NCI-H128 (cell line): ENCODE results near the gene MIOS.

Experiments used
- DNase-seq: peaks from one replicate; lab custom pipeline; 2025; ENCODE audit not compliant: unreplicated experiment; lab: John Stamatoyannopoulos, UW

Gene MIOS

DNA sequence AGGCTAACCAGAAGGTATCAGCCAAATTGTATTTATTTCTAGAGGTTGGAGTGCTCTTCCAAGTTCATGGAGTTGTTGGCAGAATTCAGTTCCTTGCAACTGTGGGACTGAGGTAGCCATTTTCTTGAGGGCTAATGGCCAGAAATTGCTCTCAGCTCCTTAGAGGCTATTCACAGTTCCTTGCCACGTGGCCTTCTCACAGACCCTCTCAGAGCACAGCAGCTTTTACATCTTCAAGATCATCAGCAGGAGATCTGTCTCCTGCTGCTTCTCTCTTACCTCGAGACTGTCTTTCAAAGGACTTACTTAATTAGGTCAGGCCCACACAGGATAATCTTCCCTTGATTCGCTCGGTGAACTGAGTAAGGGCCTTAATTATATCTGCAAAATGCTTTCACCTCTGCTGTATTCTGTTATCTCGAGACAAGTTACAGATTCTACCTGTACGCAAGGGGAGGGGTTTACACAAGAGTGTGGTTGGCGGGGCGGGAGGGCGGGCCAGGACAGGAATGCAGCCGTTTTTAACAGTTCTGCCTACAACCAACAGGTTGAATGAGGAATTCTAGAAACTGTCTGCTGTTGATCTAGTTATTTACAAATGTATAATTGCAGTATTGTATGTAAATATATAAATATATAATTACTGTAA, 15.0 kb downstream of the MIOS start:
- DNase-seq, result no peak

DNA sequence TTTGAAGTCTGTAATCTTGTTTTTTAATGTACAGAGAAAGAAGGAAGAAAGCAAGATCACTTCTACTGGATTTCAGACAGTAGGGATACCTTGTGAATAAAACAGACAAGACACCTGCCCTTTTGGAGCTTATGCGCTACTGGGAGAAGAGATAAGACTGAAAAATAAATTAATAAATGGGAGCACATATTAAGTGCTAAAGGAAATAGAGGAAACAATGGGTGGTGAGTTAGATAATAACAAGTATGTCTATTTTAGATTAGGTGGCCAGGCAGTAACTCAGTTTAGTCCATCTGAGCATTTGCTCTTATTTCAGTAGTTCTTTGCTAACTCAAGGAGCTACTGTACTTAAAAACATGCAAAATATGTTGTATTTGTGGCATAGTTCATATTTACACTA, 15.9 kb downstream of the MIOS start:
- no peak for DNase-seq

DNA sequence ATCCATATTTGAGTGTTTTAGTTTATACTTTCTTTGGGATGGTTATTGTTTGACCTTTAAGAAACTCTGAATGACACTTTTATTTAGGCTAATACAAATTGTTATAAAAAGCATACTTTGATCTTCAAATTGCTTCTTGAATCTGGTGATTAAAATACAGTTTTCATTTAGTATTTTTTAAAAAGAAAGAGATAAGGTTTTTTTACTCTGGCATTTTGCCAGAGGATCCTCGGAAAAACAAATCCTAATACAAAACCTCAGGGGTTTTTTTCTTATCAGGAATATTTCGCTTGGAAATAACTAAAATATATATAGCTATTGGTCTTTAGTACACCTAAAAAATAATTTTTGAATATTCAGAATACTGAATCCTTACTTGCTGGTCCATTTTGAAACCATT, 17.0 kb downstream of the MIOS start:
- DNase-seq, result no peak

DNA sequence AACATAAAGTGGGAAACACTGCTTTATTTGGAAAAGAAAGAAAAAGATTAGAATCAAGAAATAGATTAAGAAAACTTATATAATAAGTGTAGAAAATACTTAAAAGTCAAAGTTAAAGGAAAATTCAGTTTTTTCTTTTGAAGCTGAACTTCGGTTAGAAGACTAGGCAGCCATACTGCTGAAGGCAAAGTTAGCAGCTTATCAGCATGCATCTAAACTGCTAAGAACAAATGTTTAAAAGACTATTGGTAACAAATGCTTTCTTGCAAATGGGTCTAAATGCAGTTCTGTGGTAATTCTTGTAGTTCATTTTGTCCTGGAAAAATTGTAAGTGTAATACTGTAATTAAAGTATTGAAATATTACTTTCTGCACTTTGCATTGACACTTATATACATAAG, 18.0 kb downstream of the MIOS start:
- no peak for DNase-seq

DNA sequence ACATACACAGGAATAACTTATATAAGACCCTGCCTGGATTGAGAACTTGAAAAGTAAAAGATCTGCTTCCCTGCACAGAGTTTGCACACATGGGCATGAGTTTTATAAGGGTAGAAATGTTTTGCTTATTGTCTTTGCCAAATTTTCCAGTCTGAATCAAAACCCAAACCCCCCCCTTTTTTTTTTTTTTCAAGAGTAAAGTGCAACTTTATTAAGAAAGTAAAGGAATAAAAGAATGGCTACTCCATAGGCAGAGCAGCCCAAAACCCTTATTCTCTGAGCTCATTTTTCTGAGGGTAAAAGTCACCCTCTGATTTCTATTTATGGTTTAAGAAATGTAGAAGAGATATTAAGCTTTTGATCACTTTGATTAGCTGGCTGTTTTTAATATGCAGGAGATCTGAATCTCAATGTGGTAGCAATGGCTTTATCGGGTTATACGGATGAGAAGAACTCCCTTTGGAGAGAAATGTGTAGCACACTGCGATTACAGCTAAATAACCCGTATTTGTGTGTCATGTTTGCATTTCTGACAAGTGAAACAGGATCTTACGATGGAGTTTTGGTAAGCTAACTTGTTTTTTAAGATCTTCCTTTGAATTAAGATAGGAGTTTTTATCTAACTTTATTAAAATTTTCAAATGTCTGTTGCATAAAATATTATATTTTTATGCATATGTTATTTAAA, 18.7 kb downstream of the MIOS start:
- DNase-seq, result no peak

DNA sequence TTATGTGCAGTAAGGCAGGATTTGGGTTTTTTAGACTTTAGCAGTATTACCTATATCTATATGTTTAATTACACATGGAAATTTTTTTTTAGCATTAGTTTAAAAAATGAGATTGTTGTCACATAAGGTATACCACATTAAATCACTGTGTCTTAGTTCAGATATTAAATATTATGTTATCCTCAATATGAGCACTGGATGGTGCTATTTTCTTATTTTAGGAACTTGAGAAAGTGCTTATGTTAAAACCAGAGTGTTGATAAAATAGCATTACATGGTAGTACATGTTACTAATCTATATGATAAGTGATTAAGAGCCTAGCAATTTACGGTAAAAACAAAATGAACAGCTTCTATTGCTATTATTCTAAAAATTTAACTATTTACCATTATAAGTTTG, 28.8 kb downstream of the MIOS start:
- peak; percentile 33 for DNase-seq

DNA sequence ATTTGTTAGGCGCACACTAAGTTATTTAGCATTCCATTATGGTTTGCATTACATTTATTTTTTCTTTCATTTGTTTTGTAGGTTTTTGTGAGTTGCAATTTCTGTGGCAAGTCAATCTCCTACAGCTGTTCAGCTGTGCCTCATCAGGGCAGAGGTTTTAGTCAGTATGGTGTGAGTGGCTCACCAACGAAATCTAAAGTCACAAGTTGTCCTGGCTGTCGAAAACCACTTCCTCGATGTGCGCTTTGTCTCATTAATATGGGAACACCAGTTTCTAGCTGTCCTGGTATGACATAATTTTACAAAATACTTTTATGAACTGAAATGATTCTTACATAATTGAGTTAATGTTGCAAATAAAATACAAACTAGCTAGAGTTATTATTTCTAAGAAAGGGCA, 29.5 kb downstream of the MIOS start:
- no peak for DNase-seq

- no peak for DNase-seq
Observed at GRCh38 chr7:7607010-7607409, 40.3 kb downstream of the MIOS start.

DNA sequence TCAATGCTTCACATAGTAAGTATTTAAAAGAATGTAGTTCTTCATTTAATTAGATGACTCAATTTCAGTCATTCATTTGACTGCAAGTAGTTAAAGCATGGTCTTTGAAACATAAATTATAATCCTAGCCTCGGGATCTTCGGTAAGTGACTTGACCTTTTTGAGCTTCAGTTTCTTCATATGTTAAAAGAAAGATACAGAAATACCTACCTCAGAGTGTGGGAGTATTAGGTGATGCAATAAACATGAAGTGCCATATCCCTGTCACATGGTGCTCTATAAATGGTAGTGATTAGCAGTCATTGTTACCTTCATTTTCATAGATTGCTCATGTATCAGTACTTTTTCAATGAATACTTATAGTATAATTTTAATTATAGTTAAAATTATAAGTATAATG, 42.6 kb downstream of the MIOS start:
- DNase-seq, result no peak

GRCh38 chr7:7612519-7612918, 45.8 kb downstream of the MIOS start:
- no peak for DNase-seq

GRCh38 chr7:7613210-7613609, 46.5 kb downstream of the MIOS start:
- no peak for DNase-seq

DNA sequence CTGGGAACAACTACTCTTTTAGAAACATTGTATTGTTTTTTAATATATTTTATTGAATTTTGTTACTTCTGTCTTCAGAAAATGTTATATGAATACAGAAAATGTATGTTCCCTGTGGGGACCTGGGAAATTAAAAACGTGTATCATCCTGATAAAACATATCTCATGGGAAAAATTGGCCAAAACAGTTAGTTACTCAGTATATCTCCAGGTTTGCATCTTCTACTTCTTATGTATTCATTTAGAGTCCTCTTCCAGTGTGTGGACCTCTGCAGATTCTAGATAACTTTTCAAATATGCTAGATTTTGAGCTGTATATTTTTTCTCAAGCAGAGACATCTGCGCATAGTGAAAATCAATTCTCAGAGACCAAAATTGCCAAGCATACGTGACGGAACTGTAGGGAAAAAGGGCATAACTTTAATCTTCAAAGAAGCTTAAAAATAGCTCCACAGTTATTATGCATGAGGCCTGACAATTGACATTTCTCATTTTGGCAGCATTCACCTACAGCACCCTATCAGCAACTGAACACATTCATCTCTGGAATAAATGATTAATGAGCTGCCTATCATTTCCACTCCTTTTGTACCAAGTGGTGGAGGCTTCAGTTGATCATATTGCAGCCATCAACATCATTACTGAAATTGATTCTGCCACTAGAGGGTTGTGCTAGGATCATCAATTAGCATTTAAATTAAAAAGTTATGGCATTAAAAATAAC, 47.5 kb downstream of the MIOS start:
- DNase-seq, result no peak

DNA sequence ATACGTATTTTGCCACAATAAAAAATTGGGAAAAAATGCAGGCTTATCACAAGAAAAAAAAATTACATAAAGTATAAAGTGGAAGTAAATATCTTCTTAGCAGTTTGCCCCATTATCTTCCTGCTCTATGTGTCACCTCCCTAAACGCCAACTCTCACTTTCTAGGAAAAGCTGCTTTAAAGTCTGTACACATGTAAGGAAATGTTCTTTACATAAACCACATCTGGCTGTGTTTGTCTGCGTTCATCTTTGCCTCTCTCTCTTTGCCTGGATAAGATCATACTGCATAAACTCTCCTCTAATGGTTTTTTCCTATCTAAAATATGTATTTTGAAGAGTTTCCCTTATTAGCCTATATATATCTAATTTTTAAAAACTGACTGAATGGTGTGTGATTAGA, 50.9 kb downstream of the MIOS start:
- no peak for DNase-seq

GRCh38 chr7:7618410-7618809, 51.7 kb downstream of the MIOS start:
- DNase-seq, result no peak

DNA sequence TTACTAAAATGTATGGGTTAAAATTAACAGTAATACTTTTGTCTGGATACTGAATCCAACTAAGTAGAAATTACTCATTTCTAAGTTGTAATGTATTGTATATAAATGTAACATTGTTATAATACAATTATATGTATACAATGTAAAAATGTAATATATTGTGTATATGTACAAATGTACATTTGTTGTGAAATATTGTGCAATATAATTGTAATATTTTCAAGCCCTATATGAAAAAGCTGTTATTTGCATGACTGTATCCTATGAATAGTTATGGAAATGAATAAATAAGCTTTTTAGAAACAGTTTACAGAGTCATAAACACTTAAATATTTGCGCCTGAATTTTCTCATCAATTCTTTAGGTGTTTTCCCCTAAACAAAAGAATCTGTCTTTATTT, 53.6 kb downstream of the MIOS start:
- DNase-seq, result no peak

GRCh38 chr7:7620644-7621210, 54.0 kb downstream of the MIOS start:
- DNase-seq, result no peak

GRCh38 chr7:7628476-7628875, 61.8 kb downstream of the MIOS start:
- no peak for DNase-seq

GRCh38 chr7:7630626-7631329, 64.1 kb downstream of the MIOS start:
- no peak for DNase-seq

DNA sequence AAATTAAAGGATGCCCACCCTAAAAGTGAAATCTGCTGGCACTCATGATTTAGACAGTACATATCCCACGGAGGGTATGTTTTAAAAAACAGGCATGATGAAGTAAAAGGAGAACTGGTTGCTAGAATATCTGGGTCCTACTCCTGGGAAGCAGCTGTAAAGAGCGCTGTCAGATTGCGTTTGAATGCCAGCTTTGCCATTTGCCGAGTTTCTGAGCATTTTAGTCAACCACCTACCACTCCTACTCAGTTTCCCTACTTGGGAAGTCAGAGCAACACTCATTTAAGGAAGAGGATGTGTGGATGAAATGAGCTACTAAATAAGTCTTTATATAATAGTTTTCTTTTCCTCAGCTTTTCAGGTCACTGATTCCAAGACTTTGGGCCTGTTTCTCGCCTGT, 72.7 kb downstream of the MIOS start:
- no peak for DNase-seq

GRCh38 chr7:7639847-7640220, 73.2 kb downstream of the MIOS start:
- no peak for DNase-seq
